Retinal pigment epithelial cell (primary cell): Measurements from ENCODE around the gene PDS5A.
"Not testable (repeated sequence)": the region's sequence is repeated elsewhere in the genome, so short reads cannot be mapped to it uniquely, and the experiment has no call there.

Experiments used
- DNase-seq: peaks from one replicate; pipeline ENCODE4 v3.0.0-alpha.2; 2010; ENCODE audit warnings: low read depth
- H3K4me3 ChIP-seq: 2 replicates; pipeline ENCODE4 v1.5.1; 2011; ENCODE audit warnings: mild to moderate bottlenecking, low read length, control low read depth, moderate library complexity
- CTCF ChIP-seq: conservative IDR thresholded peaks from 2 replicates; pipeline ENCODE4 v1.5.1; 2011; ENCODE audit warnings: low read depth, low read length, control low read depth, inconsistent platforms

PDS5A gene

GRCh38 chr4:39950861-39951481, 26.7 kb downstream of the PDS5A start:
- no peak overlapping the region for H3K4me3 ChIP-seq
- DNase-seq: no peak
- no peak for TF ChIP-seq CTCF

- TF ChIP-seq CTCF: no peak
- H3K4me3 ChIP-seq: no peak overlapping the region
- no peak for DNase-seq
Measured at GRCh38 chr4:39947963-39948362, 29.7 kb downstream of the PDS5A start.

- TF ChIP-seq CTCF: no peak
- no peak overlapping the region for H3K4me3 ChIP-seq
- DNase-seq: no peak
Measured at GRCh38 chr4:39947417-39947816, 30.3 kb downstream of the PDS5A start.

GRCh38 chr4:39944245-39944644, 33.5 kb downstream of the PDS5A start:
- not testable (repeated sequence) for DNase-seq

GRCh38 chr4:39942507-39942906, 35.2 kb downstream of the PDS5A start:
- no peak overlapping the region for H3K4me3 ChIP-seq
- no peak for TF ChIP-seq CTCF
- DNase-seq: no peak

More at GRCh38 chr4:39944245-39944644, 33.5 kb downstream of the PDS5A start:
- H3K4me3 ChIP-seq: not testable (repeated sequence)

GRCh38 chr4:39941682-39942217, 36.0 kb downstream of the PDS5A start:
- DNase-seq: no peak
- no peak for TF ChIP-seq CTCF
- H3K4me3 ChIP-seq: no peak overlapping the region

- H3K4me3 ChIP-seq: no peak overlapping the region
- no peak for TF ChIP-seq CTCF
- DNase-seq: no peak
Measured at GRCh38 chr4:39937683-39938268, 39.9 kb downstream of the PDS5A start.
